ENCODE results near the gene GOLT1B.

DNA sequence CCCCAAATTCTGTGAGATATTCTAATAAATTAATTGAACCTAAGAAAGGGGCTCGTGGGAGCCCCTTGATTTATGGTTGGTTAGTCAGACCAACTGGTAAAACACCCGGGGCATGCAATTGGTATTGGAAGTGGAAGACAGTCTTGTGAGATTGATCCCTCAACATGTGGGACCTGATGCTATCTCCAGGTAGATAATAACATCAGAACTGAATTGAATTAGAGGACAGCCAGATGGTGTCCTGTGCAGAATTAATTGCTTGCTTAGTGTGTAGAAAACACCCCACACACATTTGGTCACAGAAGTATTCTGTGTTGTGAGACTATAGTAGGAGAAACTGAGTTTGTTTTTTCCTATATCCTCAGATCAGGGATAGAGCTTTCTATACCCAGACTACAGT, 42.1 kb upstream of the GOLT1B start:
- TF ChIP-seq, protein P1, sequence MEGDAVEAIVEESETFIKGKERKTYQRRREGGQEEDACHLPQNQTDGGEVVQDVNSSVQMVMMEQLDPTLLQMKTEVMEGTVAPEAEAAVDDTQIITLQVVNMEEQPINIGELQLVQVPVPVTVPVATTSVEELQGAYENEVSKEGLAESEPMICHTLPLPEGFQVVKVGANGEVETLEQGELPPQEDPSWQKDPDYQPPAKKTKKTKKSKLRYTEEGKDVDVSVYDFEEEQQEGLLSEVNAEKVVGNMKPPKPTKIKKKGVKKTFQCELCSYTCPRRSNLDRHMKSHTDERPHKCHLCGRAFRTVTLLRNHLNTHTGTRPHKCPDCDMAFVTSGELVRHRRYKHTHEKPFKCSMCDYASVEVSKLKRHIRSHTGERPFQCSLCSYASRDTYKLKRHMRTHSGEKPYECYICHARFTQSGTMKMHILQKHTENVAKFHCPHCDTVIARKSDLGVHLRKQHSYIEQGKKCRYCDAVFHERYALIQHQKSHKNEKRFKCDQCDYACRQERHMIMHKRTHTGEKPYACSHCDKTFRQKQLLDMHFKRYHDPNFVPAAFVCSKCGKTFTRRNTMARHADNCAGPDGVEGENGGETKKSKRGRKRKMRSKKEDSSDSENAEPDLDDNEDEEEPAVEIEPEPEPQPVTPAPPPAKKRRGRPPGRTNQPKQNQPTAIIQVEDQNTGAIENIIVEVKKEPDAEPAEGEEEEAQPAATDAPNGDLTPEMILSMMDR (IDR thresholded peaks at IDR 0.05): no peak
- TF ChIP-seq POLR2A (IDR thresholded peaks at IDR 0.05): no peak
